Stimulated activated CD4-positive, alpha-beta T cell treated with anti-CD3 and anti-CD28 coated beads, TNF-alpha, amount 100 ng/mL, for 4 hours (primary cell): ENCODE results near the gene KRT13.

Source experiments
- DNase-seq, 3 experiments: peaks; one replicate each; pipeline ENCODE4 v3.0.0-alpha.2; 2020; ENCODE audit warnings: low read depth in 3 of 3

Gene KRT13

DNA sequence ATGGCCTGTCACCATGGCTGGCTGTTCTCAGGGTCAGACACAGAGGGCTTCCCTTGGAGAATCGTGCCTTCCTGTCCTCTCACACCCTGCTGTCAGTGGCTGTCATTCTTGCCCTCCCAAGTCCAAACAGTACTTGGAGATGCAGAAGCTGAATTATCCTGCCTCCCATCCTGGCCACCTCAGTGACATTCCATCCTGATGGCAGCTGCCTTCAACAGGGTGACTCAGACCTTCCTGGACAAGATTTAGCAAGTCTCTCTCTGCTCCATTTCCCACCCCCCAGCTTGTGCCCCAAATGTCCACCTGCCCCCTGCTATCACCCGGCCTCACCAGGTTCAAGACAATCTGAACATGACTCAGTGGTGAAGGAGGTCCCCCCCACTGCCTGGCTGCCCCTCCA, 10.9 kb downstream of the KRT13 start:
- no peak for DNase-seq

DNA sequence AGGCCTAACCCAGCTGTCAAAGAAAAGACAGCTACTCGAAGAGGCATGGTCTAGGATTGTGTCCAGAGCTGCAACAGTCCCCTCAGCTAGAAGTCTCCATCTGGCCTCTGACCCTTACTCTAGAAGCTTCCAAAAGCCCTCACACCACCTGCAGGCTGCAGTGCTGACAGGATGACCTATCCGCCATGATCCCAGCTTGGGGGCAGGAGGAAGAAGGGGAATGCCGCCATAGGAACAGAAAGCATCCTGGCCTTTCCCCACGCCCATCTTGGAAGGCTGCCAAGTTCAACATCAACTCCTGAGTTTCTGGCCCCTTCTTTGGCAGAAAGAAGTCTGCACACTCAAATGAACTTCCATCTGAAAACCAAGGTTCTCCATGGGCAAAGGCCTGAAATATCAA, 12.6 kb downstream of the KRT13 start:
- no peak for DNase-seq

DNA sequence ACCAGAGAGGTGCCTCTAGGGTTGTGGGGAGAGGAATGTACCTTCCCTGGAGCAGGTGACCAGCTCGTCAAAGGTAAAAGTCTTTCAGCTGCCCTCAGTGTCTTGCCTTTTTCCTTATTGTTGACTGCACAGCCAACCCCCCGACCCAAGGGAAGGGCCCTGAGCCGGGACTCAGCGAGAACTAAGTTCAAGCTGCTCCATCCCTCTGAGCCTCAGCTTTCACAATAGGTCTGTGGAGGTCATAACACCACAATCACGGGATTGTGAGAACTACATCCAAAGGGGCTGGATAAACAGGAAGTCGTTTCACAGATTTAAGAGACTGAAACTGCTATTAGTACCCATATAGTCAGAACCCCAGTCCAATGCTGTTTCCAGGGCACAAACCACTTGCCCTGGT, 13.1 kb downstream of the KRT13 start:
- no peak for DNase-seq

DNA sequence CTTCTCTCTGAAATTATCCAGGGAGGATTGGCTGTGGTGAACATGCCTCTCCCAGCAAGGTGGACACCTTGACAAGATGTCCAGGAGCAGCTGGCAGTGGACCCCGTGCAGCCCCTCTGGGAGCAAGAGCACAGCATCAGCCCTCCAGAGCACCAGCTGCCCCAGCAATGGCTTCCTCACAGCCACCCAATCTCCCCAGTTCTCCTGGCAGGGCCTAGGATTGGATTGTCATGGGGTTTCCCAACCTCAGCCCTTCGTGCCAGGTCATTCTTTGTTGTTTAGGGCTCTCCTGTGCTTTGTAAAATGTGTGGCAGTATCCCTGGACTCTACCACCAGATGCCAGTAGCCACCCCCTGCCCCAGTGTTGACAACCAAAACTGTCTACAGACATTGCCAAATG, 13.9 kb downstream of the KRT13 start:
- DNase-seq = no peak

DNA sequence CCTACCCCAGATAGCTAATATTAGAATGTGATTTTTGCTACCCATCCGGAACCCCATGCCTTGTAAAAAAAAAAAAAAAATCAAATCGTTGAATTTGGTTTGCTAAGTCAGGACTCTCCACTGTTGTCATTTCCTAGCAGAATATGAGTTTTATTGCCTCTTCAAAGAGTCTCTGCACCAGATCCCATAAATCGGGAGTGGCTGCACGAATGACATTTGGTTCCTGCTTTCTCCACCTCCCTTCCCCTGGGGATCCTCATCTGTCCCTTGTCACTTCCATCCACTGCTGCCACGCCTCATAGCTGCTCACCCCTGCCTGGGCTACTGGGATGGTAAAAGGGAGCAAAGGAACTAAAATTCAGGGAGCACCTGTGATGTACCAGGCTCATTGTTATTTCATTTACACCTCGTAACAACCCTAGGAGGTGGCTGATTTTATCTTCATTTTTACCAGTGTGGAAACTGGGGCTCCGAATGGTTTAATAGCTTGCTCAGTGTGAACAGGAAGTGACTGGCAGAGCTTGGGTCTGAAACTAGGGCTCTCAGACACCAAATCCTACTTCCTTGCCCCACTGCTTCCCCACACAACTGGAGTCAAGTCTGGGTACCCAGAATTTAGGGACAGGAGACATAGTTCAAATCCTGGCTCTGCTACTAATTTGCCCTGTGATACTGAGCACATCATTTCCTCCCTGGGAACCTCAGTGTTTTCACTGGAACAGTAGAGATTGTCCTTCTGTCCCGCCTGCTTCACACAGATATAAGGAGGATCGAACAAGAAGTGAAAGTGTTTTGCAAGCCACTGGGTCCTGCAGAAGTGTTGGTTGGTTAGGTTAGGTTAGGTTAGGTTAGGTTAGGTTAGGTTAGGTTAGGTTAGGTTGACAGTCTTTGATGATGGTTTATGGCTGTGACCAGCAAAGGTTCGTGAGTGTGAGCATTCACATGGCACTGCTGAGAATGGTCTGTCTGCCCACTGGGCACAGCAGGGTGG, 15.1 kb downstream of the KRT13 start:
- no peak for DNase-seq

DNA sequence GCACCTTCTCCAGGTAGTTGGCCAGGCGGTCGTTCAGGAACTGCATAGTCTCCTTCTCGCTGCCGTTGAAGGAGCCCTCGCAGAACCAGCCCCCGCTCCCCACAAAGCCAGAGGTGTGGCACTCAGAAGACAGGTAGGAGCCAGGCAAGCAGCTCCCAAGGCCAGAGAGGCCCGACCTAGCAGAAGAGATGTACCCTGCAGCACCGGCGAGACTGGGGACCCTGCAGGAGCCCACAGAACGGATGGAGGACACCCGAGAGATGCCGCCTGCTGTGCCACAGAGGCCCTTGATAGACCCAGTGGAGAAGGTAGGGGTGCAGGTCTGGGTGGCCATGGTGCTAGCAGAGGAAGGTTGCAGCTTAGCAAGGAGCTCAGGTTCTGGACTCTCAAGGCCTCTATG, 15.9 kb downstream of the KRT13 start, which contains the start of gene KRT36:
KRT36 (minus strand) TSS at position 380 of the 400 bp plus-strand sequence; CDS start at position 334, 46 bp downstream.
- DNase-seq = no peak

DNA sequence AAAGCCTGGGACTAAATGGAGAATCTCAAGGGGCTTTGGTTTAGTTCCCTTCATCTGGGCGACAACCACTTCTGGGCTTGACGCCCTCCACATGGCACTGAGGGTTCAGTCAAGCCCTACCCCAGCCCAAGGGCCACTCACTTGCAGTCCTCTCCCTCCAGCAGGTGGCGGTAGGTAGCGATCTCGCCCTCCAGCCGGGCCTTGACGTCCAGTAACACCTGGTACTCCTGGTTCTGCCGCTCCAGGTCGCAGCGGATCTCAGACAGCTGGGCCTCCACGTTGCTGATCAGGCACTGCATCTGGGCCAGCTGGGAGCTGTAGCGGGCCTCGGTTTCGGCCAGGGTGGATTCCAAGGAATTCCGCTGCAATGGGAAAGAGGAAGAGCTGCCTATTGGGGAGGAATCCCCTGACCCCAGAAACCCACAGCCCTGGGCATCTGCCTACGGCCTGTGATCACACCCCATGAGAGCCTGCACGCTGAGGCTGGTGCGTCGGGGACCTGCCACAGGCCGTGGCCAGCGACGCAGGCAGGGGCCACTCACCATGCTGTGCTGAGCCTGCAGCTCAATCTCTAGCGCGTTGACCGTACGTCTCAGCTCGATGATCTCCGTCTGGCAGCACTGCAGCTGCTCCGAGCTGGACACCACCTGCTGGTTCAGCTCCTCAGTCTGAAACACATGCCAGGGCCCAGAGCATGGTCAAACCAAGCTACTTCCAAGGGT, 18.4 kb downstream of the KRT13 start:
- peak in 1 of 3 experiments; percentile 10 for DNase-seq

DNA sequence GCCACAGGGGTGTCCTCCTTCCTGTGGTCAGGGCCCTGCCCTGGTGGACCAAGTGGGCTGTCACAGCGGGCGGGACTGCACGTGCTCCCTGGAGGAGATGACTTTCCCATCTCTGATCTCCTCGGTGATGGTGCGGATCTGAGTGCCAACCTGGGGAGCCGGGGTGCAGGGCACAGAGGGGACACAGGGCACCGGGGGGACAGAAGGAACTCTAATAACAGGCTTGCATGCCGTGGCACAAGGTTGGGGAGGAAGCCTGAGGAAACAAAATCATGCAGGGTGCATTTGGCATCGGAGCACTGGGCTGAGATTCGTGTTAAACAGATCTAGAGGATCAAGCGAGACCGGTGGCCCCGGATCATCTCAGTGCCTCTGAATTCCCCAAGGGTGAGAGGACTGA, 19.1 kb downstream of the KRT13 start:
- no peak for DNase-seq

DNA sequence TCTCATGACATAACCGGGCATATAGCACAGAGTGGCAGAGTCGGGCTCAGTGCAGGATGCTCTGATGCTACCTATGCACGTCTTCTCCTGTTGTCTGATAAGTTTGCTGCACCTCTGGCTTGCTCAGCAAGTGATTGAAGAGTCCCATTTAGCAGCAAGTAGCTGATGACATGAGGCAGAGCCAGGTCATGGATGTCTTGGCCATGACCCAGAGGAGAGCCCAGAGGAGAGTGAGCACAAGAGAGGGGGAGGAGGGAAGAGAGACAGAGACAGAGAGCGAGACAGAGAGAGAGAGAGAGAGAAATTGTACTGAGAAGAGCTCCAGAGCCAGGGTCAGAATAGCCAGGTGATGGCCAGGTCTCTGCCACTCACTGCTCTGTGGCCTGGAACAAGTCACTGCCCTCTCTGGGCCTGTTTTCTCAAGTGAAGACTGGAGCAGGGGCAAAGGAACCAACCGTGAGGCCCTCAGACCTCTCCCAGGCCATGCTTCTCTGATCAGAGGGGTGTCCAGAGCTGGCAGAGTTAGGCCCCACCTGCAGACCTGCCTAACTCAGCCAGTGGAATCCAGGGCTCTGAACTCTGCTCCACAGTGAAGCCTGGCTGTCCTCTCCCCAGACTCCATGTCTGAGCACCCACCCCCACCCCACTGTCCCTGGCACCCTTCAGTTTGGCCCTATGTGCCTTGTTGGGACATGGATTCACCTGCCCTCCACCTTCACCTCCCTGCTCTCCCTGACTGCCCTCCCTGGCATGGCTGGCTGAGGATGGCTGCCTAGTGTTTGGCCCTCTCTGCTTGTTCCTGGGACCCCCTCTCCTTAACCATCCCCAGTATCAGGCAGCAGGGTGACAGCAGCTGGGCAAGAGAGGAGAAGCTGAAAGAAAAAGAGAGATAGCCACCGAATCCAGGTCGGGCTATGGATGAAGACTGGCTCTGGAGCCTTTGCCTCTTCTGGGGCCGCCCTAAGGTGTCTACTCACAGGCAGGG, 20.2 kb downstream of the KRT13 start:
- no peak for DNase-seq

DNA sequence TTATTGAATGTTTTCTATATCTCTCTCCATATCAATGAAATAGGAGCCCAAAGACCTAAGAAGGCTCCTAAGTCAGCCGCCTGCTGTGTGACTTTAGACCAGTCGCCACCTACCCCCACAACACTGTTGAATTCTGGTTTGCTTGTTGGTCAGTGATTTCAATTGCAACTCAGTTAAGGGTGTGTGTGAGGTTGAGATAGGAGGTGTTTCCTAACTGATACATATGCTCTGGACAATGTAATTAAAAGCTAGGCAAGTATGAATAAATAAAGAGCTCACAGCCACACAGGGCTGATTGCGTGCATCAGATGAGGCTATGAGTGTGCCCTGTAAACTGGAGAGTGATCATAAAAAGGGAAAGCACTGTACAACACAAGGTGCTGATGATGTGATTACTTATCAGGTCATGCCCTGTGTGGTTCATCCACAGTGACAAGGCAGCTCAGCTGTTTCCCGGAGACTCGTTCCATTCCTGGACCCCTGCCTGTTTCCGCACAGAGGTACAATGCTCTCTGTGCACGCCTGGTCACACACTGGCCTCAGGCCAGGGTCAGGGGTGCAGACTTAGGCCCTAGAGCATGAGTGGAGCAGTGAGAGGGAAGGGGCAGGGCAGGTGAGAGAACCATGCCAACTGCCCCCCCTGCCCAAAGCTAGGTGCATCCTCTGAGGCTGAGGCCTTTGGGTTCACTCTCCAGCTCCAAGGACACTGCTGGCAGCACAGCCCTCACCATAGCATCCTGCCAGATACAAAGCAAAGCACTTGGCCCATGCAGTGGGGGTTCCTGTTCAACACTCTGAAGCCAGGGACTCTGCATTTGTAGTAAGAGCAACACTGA, 21.2 kb downstream of the KRT13 start:
- DNase-seq = no peak

DNA sequence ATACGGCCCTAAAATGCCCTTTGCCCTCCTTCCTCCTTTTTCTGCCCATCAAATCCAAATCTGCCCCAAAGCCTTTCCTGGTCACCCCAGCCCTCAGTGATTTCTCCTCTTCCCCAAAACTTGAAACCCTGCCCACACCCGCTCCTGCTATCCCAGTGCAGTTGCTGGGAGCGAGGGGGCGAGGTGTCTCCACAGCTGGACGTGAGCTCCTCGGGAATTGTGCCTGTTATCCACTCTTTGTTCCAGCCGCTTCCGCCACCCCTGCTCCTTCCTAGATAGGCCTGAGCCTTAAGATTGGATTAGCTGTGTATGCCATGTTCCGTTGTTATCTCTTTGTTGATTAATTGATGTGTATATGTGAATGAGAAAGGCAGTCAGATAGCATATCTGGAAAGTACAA, 21.9 kb downstream of the KRT13 start:
- DNase-seq = no peak

DNA sequence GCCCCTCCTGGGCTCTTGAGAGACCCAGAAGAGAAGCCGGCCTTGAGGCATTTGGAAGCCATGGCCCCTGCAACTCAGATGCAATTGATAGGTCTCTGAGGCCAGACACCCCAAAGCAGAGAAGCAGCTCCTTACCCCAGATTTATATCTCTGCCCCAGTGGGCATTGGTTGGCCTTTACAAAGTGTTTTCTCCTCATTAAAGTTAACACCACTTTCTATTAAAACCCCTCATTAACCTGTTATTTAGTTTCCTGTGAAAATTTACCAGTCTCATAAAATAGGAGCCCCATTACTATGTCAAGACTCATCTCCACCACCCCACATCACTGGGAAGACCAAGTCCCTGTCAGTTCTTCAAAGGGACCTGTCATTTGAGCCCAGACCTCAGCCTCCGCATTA, 24.4 kb downstream of the KRT13 start, which contains the start of gene KRT35:
KRT35 (minus strand) TSS at position 116 of the 400 bp plus-strand sequence; CDS start at position 62, 54 bp downstream.
- no peak for DNase-seq

DNA sequence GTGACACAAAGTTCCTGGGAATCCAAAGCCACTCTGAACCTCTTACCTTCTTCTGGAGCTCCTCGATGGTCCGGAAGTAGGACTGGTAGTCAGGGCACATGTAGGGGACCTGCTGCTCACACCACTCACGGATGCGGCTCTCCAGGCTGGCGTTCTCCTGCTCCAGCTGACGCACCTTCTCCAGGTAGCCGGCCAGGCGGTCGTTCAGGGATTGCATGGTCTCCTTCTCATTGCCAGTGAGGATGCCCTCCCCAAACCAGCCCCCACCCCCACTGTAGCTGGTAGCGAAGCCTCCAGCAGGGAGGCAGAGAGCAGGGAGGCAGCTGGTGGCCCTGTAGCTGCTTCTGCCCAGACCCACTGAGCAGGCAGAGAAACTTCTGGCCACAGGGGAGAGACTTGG, 24.8 kb downstream of the KRT13 start:
- DNase-seq = no peak

DNA sequence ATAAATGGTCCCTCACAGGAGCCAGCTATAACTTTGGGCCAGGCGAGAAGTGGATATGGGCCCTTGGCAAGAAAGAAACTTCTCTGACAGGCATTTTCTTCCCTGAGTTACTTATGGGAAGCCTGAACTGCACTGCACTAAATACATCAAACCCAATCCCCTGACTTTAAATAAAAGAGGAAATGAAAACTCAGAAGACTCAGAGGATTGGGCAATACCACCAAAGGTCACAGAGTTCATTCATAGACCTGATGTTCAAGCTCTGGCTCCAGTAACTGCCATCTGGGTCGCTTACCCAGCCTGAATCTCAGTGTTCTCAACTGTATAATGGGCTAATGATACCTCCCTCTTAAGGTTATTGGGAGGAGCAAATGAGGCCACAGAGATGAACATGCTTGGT, 25.3 kb downstream of the KRT13 start:
- DNase-seq = no peak

DNA sequence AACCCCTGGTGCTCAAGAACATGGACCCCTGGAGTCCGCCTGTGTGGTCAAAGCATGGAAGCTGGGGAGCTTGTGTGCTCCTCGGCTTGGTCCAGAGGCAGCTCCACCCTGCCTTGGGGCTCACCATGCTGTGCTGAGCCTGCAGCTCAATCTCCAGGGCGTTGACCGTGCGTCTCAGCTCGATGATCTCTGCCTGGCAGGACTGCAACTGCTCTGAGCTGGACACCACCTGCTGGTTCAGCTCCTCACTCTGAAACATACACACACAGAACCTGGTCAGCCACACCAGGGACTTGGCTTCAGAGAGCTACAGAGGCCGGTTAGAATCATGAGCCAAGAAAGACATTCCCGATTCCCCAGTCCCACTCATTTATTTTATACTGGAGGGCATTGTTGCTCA, 27.2 kb downstream of the KRT13 start:
- DNase-seq = no peak

DNA sequence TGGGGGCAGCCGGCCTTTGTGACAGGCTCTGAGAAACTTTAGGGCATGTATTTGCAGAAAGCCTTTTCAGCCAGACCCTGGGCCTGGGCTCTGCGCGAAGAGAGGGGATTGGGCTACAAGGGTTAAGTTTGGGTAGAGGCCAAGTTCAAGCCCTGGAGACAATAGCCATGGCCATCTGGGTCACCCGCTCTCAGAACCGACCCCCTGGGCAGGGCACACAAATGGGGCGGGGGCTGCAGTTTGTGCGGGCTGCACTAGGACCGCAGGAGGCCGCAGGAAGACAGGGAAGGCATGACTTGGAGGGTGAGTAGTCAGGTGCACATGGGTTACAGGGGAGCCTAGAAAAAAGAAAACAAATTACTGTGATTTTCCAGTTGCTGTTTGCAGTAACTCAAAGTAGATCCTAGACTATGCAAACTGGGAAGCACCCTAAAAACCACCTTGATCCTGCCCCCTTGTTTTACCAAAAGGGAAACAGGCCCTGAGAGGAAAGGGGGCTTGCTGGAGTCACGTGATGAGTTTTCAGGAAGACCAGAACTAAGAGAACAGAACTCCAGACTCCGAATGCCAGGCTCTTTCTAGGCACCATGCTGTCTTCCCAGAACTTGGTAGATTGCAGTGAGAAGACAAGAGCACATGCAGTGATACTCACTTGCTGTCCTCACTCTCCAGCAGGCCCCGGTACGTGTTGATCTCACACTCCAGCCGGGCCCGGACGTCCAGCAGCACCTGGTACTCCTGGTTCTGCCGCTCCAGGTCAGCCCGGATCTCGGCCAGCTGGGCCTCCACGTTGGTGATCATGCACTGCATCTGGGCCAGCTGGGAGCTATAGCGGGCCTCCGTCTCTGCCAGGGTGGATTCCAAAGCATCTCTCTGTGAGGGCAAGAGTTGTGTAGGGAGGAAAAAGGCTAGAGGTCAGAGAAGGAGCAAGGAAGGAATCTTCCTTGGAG, 28.3 kb downstream of the KRT13 start:
- no peak for DNase-seq

DNA sequence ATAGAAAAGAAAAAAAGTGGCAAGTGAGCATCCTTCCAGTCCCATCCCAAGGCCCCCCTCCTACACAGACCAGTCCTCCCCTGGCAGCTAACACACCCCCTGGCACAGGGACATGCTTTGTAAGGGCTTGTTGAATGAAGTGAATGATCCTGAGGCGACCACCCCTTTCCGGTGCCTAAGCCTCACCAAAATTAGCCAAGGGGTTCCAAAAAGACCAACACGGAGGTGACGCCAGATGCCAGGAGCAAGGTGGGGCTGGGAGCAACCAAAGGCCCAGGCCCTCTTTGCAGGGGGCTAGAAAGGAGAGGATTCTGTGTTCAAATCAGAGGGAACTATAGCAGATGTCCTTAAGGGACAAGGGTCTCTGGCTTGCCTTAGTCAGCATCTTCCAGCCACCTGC, 30.0 kb downstream of the KRT13 start:
- DNase-seq = no peak

DNA sequence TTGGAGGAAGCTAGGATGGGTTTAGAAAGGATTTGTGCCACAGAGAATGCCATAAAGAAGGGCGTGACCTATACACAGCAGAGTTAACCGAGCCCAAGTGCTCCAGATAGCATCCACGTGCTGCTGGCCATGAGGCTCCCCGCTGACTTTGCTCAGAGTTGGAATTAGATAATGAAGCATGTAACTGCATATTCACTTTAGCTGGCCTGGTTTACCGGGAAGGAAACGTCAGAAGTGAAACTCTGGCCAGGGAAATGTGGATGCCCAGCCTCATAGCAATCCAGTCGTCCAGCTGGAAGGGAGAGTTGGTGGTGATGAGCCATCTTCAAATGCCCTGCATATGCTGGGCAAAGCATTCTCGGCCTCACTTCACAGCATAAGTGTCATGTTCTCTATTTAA, 30.5 kb downstream of the KRT13 start:
- no peak for DNase-seq

DNA sequence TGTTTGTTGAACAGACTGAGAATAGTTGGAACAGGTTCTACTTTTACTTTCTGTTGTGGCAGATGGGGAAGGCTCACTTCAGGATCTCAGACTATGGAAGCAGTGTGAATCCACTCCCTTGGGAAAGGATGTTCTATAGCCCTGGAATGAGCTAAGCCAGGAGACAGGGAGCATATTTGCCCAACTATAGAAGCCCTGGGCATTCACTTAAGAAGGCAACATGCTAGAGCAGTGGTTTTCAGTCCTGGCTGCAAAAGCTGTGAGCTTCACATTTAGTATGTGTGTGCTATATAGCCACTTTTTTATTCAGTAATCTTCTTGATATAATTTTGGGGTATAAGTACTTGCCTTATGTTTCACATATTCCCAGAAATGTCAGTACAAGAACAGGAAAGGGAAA, 37.1 kb downstream of the KRT13 start:
- DNase-seq = no peak
